ENCODE results near the gene CKAP5. TPM values are rescaled to one million over a fixed set of nuclear protein-coding genes. Genes with fewer than 3 reads are reported as not detected.

CKAP5 gene
- total RNA-seq, 2 experiments from 2014 or later = 23.2 to 26.9 TPM

DNA sequence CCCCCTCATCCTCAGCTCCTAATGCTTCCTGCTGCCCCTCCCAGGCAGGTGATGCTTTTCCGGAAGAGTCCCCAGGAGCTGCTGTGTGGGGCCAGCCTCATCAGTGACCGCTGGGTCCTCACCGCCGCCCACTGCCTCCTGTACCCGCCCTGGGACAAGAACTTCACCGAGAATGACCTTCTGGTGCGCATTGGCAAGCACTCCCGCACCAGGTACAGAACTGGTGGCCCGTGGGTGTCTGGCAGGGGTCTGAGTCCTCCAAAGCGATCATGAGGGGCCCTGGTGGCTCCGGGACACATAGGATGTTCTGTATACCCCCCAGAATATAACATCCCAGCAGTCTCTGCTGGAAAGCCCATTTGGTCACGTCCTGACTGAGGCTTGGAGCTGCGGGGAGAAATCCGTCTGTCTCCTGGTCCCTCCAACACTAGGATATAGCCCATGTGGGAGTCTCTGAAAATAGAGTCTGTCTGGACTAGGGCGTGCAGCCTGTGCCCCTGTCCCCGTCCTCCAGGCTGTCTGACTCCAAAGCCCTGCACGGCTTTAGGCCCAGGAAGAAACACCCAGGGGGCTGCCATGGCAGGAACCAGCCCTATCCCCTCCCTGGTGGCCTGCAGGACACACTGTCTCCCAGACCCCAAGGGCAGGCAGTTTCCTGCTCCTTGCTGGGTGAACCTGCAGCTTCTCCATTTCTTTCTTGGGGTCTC lies 118.0 kb downstream of the CKAP5 start:
- POLR2A ChIA-PET = no interaction called here
- Mint-ChIP-seq H3K27me3 (no peaks in the 10 kb centered on the region), H3K27ac (no peak overlapping the region), H3K9me3 (no peaks in the 10 kb centered on the region), H3K36me3 (ENCODE audit: low read depth) (no peaks in the 10 kb centered on the region), H3K4me3 (no peak overlapping the region), H3K4me1 (ENCODE audit: low read depth) (no peaks in the 10 kb centered on the region)
- Histone ChIP-seq H3K36me3 (ENCODE audit: insufficient read depth, low read length) (no peaks in the 10 kb centered on the region), H3K27ac (ENCODE audit: low read depth in 1 of 2, low read length in 2 of 2) (no peak overlapping the region), H3K9me3 (ENCODE audit: control insufficient read depth in 1 of 2, insufficient read depth in 1 of 2, low read length in 2 of 2) (no peaks in the 10 kb centered on the region), H3K27me3 (ENCODE audit: control insufficient read depth in 1 of 2, insufficient read depth in 2 of 2, low read length in 2 of 2) (no peaks in the 10 kb centered on the region), H3K4me3 (ENCODE audit: low read length) (no peak overlapping the region), H3K4me1 (ENCODE audit: insufficient read depth, low read length) (no peaks in the 10 kb centered on the region)
- CTCF ChIA-PET = no interaction called here
- intact Hi-C loops (cut with DNase I, micrococcal nuclease) = no loop called here
- ATAC-seq (ENCODE audit: poor library complexity) = no peak
- TF ChIP-seq, protein P1, sequence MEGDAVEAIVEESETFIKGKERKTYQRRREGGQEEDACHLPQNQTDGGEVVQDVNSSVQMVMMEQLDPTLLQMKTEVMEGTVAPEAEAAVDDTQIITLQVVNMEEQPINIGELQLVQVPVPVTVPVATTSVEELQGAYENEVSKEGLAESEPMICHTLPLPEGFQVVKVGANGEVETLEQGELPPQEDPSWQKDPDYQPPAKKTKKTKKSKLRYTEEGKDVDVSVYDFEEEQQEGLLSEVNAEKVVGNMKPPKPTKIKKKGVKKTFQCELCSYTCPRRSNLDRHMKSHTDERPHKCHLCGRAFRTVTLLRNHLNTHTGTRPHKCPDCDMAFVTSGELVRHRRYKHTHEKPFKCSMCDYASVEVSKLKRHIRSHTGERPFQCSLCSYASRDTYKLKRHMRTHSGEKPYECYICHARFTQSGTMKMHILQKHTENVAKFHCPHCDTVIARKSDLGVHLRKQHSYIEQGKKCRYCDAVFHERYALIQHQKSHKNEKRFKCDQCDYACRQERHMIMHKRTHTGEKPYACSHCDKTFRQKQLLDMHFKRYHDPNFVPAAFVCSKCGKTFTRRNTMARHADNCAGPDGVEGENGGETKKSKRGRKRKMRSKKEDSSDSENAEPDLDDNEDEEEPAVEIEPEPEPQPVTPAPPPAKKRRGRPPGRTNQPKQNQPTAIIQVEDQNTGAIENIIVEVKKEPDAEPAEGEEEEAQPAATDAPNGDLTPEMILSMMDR (IDR thresholded peaks at IDR 0.05) = no peak
- no peak for DNase-seq

DNA sequence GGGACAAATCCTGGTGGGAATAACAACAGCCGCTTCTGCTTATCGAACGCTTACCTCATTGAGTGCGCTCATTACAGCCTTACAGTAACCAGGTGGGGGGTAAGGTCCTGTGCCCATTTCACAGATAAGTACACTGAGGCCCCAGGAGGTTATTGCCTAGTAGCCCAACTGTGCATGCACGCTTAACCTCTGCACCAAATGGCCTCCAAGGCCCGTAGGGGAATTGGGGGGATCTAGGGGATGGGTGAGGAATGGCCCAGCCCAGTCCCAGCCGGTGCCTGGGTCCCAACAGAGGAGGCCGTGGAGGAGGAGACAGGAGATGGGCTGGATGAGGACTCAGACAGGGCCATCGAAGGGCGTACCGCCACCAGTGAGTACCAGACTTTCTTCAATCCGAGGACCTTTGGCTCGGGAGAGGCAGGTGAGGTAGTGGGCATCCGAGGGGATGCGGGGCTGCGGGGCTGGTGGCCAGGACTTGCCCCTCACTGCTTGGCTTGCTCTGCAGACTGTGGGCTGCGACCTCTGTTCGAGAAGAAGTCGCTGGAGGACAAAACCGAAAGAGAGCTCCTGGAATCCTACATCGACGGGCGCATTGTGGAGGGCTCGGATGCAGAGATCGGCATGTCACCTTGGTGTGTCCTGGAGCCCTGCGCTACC lies 119.7 kb downstream of the CKAP5 start:
- no peaks in the 10 kb centered on the region for H3K4me1 Mint-ChIP-seq (ENCODE audit: low read depth)
- intact Hi-C loops (cut with DNase I, micrococcal nuclease) = no loop called here
- Histone ChIP-seq H3K36me3 (ENCODE audit: insufficient read depth, low read length) (no peaks in the 10 kb centered on the region), H3K4me3 (ENCODE audit: low read length) (no peak overlapping the region), H3K4me1 (ENCODE audit: insufficient read depth, low read length) (no peaks in the 10 kb centered on the region), H3K9me3 (ENCODE audit: control insufficient read depth in 1 of 2, insufficient read depth in 1 of 2, low read length in 2 of 2) (no peaks in the 10 kb centered on the region), H3K27me3 (ENCODE audit: control insufficient read depth in 1 of 2, insufficient read depth in 2 of 2, low read length in 2 of 2) (no peaks in the 10 kb centered on the region), H3K27ac (ENCODE audit: low read depth in 1 of 2, low read length in 2 of 2) (no peak overlapping the region)
- H3K27ac Mint-ChIP-seq = no peak overlapping the region
- no peaks in the 10 kb centered on the region for H3K27me3 Mint-ChIP-seq
- no peaks in the 10 kb centered on the region for H3K9me3 Mint-ChIP-seq
- DNase-seq (no peak), ATAC-seq (ENCODE audit: poor library complexity) (no peak)
- H3K4me3 Mint-ChIP-seq = no peak overlapping the region
- H3K36me3 Mint-ChIP-seq (ENCODE audit: low read depth) = no peaks in the 10 kb centered on the region
- ChIA-PET CTCF (no interaction called here), POLR2A (no interaction called here)
- TF ChIP-seq, protein P1 (IDR thresholded peaks at IDR 0.05) = no peak

DNA sequence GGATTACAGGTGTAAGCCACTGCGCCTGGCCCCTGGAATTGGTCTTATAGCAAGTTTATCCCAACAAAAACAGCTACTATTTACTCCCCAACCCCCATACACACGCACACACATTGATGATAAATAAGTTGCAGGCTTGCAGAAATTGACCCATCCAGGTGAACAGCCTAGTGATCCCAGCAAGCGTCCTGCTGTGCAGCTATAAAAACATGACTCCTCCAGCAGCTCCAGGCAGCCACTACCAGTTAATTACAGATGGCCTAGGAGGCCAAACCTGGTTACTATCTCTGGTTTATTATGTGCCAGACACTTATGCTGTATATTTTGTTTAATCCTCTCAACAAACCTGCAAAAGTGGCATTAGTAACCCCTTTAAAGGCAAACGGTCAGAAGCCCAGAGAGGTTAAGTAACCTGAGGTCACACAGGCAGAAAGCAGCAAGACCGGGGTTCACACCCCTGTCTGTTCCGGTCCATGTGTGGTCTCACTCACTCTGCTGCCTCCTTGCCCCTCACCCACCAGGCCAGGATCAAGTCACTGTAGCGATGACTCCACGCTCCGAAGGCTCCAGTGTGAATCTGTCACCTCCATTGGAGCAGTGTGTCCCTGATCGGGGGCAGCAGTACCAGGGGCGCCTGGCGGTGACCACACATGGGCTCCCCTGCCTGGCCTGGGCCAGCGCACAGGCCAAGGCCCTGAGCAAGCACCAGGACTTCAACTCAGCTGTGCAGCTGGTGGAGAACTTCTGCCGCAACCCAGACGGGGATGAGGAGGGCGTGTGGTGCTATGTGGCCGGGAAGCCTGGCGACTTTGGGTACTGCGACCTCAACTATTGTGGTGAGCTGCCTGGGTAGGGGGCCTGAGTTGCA lies 120.5 kb downstream of the CKAP5 start:
- Mint-ChIP-seq H3K9me3 (no peaks in the 10 kb centered on the region), H3K27ac (no peak overlapping the region), H3K4me3 (no peak overlapping the region), H3K4me1 (ENCODE audit: low read depth) (no peaks in the 10 kb centered on the region), H3K27me3 (no peaks in the 10 kb centered on the region), H3K36me3 (ENCODE audit: low read depth) (no peaks in the 10 kb centered on the region)
- intact Hi-C loops (cut with DNase I, micrococcal nuclease) = no loop called here
- H3K36me3 ChIP-seq (ENCODE audit: insufficient read depth, low read length) = no peaks in the 10 kb centered on the region
- H3K27me3 ChIP-seq (ENCODE audit: control insufficient read depth in 1 of 2, insufficient read depth in 2 of 2, low read length in 2 of 2) = no peaks in the 10 kb centered on the region
- ATAC-seq (ENCODE audit: poor library complexity) = no peak
- ChIA-PET CTCF (no interaction called here), POLR2A (no interaction called here)
- H3K4me1 ChIP-seq (ENCODE audit: insufficient read depth, low read length) = no peaks in the 10 kb centered on the region
- H3K9me3 ChIP-seq (ENCODE audit: control insufficient read depth in 1 of 2, insufficient read depth in 1 of 2, low read length in 2 of 2) = no peaks in the 10 kb centered on the region
- TF ChIP-seq, protein P1 (IDR thresholded peaks at IDR 0.05) = no peak
- no peak overlapping the region for H3K27ac ChIP-seq (ENCODE audit: low read depth in 1 of 2, low read length in 2 of 2)
- H3K4me3 ChIP-seq (ENCODE audit: low read length) = no peak overlapping the region
- DNase-seq = no peak

Data from CD4-positive, alpha-beta T cell (primary cell).